GM18499 (cell line): ENCODE results near the gene THAP11.
"Not testable (repeated sequence)": the region's sequence is repeated elsewhere in the genome, so short reads cannot be mapped to it uniquely, and the experiment has no call there.

Experiments used
- ATAC-seq: cut with Tn5 transposase; IDR thresholded peaks from one replicate; pipeline ENCODE4 v1.9.1; 2021; ENCODE audit warnings: moderate number of reproducible peaks; ENCODE audit not compliant: insufficient read depth, unreplicated experiment

THAP11 gene

GRCh38 chr16:67860589-67861398 is 18.7 kb downstream of the THAP11 start:
- ATAC-seq: no peak

GRCh38 chr16:67861877-67862276 is 19.8 kb downstream of the THAP11 start:
- no peak for ATAC-seq

- no peak for ATAC-seq
Observed at GRCh38 chr16:67862623-67863583, 20.8 kb downstream of the THAP11 start.

GRCh38 chr16:67864044-67864443 is 21.9 kb downstream of the THAP11 start:
- ATAC-seq: not testable (repeated sequence)

- no peak for ATAC-seq
Observed at GRCh38 chr16:67864594-67864993, 22.5 kb downstream of the THAP11 start.

GRCh38 chr16:67865318-67865717 is 23.2 kb downstream of the THAP11 start:
- no peak for ATAC-seq

- no peak for ATAC-seq
Observed at GRCh38 chr16:67868290-67868689, 26.2 kb downstream of the THAP11 start.

GRCh38 chr16:67869653-67870052 is 27.5 kb downstream of the THAP11 start:
- no peak for ATAC-seq

- ATAC-seq: no peak
Observed at GRCh38 chr16:67871256-67871655, 29.1 kb downstream of the THAP11 start.

- ATAC-seq: no peak
Observed at GRCh38 chr16:67872131-67872630, 30.1 kb downstream of the THAP11 start.

GRCh38 chr16:67872631-67873434 is 30.7 kb downstream of the THAP11 start, which contains the start of gene EDC4:
Gene EDC4, plus strand, starts transcription at chr16:67873052. Its CDS starts 210 bp downstream, at chr16:67873262.
- no peak for ATAC-seq

- ATAC-seq: no peak
Observed at GRCh38 chr16:67873435-67874370, 31.6 kb downstream of the THAP11 start.

- ATAC-seq: no peak
Observed at GRCh38 chr16:67874372-67874771, 32.3 kb downstream of the THAP11 start.

- ATAC-seq: no peak
Observed at GRCh38 chr16:67877064-67877463, 34.9 kb downstream of the THAP11 start.

- ATAC-seq: no peak
Observed at GRCh38 chr16:67878232-67878631, 36.1 kb downstream of the THAP11 start.

- no peak for ATAC-seq
Observed at GRCh38 chr16:67878846-67879245, 36.7 kb downstream of the THAP11 start.

- ATAC-seq: no peak
Observed at GRCh38 chr16:67879462-67879861, 37.3 kb downstream of the THAP11 start.

- ATAC-seq: no peak
Observed at GRCh38 chr16:67879936-67880335, 37.8 kb downstream of the THAP11 start.

- no peak for ATAC-seq
Observed at GRCh38 chr16:67880584-67880983, 38.5 kb downstream of the THAP11 start.
